GM12801 (cell line): Measurements from ENCODE around the gene ATIC.

Source experiments
- CTCF ChIP-seq: IDR thresholded peaks from one replicate; pipeline ENCODE4 v1.5.1; 2011; ENCODE audit warnings: control low read depth; ENCODE audit not compliant: insufficient read length; ENCODE audit errors: extremely low read depth

ATIC gene

GRCh38 chr2:215288112-215288815, 23.6 kb upstream of the ATIC start:
- no peak for TF ChIP-seq CTCF

GRCh38 chr2:215290980-215291599, 20.8 kb upstream of the ATIC start:
- no peak for TF ChIP-seq CTCF

GRCh38 chr2:215293879-215294278, 18.0 kb upstream of the ATIC start:
- TF ChIP-seq CTCF: no peak

- no peak for TF ChIP-seq CTCF
Measured at GRCh38 chr2:215299337-215299859, 12.5 kb upstream of the ATIC start.

GRCh38 chr2:215301994-215302393, 9.9 kb upstream of the ATIC start:
- TF ChIP-seq CTCF: no peak

GRCh38 chr2:215313255-215313613, 1.4 kb downstream of the ATIC start:
- no peak for TF ChIP-seq CTCF

GRCh38 chr2:215314896-215315295, 3.0 kb downstream of the ATIC start:
- TF ChIP-seq CTCF: no peak
